Right lobe of liver (tissue), 4 donors: Measurements from ENCODE around the gene KIAA0513.

ENCODE experiments used
- POLR2A ChIP-seq: fragments of 450-650 bp; IDR thresholded peaks from one replicate; pipeline ENCODE4 v1.6.1; 2017; ENCODE audit warnings: antibody characterized with exemption, mild to moderate bottlenecking
- TF ChIP-seq, protein P1 (sequence below), 4 donors: fragments of 200-600 bp in 3 of 4; fragments of 450-650 bp in 1 of 4; IDR thresholded peaks; one replicate each; pipeline versions ENCODE4 v1.5.1 to v1.8.0; 2016 to 2022; ENCODE audit warnings: antibody characterized with exemption in 4 of 4, mild to moderate bottlenecking in 2 of 4
- donor health status: DM: no; HTN: no; CAD: no.
- donor health status: DM: no; HTN: no; CAD: no.
- donor health status: DM: no; HTN: yes; CAD: no.

- TF ChIP-seq, protein P1, sequence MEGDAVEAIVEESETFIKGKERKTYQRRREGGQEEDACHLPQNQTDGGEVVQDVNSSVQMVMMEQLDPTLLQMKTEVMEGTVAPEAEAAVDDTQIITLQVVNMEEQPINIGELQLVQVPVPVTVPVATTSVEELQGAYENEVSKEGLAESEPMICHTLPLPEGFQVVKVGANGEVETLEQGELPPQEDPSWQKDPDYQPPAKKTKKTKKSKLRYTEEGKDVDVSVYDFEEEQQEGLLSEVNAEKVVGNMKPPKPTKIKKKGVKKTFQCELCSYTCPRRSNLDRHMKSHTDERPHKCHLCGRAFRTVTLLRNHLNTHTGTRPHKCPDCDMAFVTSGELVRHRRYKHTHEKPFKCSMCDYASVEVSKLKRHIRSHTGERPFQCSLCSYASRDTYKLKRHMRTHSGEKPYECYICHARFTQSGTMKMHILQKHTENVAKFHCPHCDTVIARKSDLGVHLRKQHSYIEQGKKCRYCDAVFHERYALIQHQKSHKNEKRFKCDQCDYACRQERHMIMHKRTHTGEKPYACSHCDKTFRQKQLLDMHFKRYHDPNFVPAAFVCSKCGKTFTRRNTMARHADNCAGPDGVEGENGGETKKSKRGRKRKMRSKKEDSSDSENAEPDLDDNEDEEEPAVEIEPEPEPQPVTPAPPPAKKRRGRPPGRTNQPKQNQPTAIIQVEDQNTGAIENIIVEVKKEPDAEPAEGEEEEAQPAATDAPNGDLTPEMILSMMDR (IDR thresholded peaks at IDR 0.05): no peak
- TF ChIP-seq POLR2A: no peak
Observed at GRCh38 chr16:84993926-84994325, 33.7 kb upstream of the KIAA0513 start.
